ENCODE measurements around the gene HOXB6.

HOXB6 gene

DNA sequence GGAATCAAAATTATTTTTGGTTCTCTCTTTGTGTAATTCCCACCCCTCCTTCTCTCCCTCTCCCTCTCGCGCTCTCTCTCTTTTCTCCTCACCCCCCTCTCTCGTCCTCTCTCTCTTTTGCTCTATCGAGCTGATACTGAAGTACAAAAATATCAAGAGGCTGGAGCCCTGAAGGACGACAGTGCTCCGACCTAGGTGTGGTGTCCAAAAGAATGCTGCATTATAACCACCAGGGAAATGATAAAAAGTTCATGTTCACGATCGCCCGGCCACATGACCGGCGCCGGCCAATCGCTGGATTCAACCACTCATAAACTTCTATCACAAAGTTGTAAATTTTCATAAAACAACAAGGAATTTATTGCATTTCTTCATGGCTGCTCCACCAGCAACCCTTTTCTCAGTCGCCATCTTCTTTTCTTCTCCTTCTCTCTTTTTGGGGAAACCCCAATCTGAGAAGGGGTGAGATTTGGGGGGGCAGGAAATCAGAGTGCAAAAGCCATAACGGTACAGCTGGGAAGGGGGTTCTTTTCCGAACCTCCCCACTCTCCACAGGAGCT is at the start of gene HOXB6:
Gene HOXB6, minus strand, starts transcription at position 217 of the 560 bp plus-strand sequence. CDS start 6,836 bp downstream, outside the sequence.
- no peak for DNase-seq

DNA sequence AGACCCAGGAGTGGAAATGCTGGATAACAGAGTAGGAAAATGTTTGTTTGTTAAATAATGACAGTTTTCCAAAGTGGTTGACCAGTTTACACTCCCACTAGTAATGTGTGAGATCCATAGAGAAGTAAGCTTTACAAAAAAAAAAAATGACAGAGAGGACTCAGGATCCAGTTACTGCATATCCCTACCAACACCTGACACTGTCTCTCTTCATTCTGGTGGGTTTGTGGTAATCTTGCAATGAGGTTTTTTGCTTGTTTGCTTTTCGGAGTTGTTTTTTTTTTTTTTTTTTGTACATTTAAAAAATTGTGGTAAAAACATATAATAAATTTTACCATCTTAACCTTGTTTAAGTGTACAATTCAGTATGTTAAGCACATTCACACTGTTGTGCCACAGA is 45.0 kb upstream of the HOXB6 start:
- no peak for DNase-seq

DNA sequence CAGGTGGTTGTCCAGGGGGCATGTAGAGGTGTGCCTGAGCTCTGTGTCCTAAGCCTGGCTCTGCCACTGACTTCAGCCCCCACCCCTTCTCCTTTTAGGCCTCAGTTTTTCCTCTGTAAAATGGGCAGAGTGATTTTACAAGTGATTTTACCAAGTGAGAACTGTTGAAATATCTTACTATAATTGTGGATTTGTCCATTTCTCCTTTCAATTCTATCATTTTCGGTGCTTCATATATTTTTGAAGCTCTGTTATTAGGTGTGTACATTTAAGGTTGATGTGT is 43.1 kb upstream of the HOXB6 start:
- no peak for DNase-seq

DNA sequence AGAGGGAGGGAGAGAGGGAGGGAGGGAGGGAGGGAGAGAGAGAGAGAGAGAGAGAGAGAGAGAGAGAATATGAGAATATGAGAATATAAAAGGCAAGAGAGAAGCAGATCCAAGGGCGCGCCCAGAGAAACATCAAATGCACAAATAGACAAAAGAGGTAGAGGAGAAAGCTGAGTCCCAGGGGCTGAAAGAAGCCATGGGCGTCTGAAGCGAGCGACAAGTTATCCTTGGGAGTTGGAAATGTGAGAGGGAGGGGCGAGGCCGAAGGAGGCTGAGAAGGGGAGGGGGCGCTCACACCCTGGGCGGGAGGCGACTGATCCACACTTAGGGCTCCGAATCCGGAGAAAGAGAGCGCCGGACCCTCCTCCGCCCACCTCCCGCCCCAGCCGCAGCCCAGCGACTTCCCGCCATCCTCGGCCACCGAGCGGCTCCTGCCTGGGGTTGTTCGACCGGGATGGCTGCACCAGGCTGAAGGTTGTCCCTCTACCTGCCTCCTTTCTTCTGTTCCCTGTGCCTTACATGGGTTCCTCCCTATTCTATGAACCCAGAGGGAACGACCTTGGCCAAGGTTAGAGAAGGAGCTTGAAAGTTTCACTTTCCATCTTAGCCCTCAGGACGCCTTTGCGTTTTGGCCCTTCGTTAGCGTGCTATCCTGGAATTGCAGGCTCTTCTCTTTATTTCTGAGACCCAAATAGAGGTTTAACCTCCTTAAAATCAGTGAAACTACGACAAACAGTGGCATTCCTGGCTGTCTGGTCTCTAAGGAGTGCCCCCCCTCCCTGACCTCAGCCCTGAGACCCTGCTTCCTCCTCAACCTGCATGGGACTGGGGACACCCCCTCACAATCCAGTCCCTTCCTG is 42.5 kb upstream of the HOXB6 start:
- no peak for DNase-seq

DNA sequence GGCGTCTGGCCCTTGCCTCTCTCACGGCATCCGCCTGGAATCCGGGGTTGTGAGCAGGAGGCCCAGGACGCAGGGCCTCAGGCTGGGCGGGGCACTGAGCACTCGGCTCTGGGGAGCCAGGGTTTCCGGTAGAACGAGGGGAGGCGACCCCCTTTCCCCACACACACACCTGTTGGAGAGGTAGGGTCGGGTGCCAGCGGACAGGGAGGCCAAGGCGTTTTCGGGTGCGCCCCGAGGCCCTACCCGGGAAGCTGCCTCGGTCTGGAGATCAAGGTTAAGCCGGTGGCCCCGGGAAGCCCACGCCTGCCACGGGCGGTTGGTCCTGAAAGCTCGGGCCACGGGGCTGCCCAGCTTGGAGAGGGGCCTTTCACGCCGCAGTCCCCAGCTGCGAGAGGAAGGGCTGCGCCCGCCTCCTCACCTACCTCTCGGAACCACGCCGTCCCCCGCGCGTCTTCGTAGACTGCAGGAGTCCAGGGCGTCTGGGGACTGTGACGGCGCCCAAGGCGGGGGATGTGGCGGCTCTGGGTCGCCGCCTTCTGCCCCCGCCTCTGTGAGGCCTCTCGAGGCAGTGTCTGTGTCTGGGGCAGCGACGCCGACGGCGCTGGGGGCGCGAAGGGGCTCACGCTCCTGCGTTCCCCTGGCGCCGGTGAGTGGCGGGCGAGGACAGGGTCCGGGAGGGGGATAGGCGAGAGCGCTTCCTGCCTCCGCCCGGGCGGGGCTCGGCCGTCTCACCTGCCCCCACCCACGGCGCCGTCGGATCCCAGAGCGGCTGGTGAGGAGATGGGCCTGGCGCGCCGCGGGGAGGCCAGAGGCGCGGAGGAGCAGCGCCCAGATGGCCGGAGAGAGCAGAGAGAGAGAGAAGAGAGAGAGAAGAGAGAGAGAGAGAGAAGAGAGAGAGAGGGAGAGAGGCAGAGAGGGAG is 41.7 kb upstream of the HOXB6 start:
- DNase-seq = peak; percentile 32

DNA sequence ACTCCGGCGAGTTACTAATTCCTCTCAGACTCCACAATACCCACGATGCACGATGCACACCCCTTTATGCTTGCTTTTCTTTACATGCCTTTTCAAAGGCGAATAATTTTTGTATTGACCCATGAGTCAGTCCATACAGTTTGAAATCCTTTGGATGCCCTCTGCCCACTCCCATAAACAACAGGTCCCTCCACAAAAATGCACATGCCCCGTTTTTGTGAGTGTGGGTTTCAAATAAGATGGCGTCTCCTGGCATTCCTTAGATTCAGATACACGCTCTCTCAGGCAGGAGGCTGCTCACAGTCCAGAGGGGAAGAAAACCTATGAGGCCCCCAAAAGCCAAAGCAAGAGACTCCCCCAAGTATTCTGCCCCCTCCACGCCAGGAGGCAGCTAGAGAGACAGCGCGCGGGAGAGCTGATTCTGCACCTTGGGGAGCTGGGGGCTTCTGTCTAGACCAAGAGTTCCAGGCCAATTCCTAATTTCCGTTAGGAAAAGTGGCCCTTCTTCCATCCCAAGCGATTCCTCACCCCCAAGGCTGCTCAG is 40.9 kb upstream of the HOXB6 start:
- no peak for DNase-seq

DNA sequence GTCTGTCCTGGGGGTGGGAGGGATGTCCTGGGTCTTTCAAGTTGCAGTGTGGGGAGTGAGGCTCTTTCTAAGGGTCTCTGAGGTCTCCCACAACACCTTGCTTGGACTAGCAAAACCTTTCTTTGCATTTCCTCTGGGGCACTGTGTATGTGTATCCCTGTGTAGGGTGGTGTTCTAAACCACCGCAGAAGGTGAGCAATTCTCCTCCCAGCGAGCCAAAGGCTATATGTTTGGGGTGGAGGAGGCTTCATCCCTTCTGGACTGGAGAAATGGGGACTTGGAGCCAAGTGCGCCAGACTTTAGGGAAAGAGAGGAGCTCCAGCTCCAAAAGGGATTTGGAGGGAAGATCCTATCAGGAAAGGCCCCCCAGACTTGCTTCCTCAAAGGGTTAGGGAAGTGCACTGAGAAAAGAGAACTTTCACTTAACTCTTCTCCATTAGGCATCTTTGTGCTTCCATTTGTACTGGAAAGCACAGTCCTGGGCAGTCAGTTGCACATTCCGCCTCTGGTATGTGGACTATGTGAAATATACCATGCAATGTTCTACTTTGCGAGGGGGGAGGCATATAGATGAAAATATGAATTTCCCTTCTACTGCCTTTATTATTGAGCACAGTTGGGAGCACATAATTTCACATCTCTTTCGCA is 40.2 kb upstream of the HOXB6 start:
- DNase-seq = no peak

DNA sequence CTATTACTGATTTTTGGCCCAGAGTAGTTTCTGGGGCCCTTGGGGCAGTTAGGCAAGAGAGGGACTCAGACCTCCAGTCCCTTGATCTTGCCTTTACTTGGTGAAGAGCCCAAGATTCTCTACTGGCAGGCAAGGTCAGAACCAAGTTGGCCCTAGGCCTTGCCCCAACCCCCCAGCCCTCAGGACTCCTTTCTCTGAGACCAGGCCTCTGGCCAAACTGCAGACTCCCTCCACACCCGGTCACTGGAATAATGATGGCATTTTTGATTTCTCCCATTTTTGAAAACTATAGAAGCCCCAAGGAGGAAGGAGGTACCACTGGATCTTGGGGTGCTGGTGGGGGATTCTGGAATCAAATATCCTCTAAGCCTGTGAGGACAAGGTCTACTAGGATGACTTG is 39.4 kb upstream of the HOXB6 start:
- DNase-seq = no peak

DNA sequence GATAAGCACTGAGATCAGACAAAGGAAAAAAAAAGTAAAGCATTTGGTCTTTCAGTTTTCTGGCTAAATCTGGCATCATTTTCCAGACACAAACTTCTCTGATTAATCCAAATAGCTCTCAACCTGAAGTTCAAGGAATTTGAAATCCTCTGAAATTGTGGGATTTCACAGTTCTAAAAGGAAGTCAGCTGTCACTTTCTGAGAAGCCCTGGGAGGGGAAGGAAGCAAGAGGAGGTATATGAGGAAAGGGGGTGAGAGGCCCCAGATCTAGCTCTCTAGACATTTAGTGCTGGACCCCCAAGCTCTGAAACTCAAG is 38.9 kb upstream of the HOXB6 start:
- no peak for DNase-seq

DNA sequence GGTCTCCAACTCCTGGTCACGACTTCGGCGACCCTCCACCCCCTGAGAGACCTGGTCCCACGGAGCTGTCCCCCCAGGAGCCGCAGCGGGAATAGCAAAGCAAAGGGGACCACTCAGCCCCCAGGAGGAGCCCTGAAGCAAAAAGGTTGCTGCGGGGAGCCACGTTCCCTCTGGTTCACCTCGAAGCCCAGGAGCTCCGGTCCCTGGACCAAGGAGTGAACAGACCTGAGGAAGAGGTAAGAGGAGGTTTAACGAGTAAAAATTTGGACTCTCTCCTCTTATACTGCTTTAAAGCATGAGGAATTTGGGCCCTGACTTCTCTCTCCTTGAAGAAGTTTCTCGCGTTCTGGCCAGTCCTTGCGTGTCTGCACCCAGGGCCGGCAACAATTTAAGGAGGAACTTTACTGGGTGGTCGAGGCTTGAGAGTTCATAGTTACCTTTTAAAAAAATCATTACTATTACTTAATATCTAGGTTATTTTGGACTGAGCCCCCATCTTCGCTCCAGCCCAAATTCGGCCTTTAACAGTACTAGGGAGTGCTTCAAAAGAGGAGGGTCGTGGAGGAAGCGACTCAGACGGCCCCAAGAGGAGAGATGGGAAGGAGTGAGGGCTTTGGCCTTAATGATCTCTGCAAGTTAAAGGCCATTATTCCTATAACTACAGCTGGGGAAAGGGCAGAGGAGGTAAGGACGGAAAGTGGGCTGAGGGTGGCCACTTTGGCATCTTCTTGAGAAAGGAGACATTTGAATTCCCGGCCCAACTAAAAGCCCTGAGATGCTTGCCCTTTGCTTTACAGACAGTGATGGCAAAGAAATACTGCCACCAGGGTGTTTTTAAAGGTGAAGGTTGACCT is 38.3 kb upstream of the HOXB6 start:
- no peak for DNase-seq

DNA sequence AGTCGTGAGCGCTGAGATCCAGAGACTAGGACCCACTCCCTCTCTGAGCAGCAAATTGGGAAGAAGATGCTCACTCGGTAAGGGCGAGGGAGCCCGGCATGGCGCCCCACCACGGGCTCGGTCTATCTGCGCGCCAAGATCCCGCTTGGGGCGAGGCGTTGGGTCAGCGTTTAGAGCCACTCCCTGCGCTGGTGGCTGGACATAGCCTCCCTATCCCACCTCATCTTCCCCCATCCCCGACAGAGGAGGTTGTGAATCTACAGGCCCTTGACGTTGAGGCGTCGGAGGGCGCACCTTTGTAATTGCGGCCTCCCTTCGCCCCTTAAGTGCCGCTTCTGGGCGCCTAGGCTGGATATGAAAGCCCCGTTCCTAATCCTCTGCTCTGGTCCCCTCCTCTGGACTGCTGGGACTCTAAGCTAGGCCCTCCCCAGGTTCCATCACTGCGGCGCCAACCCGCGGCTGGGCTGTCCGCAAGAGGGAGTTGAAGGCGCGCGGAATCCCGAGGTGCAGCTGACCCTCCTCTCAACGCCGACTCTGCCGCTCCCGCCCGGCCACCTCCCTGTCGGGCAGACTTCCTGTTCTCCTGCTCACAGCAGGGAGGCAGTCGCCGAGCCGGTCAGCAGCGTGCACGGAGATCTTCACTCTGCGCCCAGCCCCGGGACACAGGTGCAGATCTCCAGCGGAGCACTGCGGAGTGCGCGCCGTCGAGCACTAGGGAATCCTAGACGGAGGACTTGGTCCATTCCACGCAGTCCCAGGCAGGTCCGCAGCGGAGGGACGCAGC is 37.5 kb upstream of the HOXB6 start:
- DNase-seq = no peak

DNA sequence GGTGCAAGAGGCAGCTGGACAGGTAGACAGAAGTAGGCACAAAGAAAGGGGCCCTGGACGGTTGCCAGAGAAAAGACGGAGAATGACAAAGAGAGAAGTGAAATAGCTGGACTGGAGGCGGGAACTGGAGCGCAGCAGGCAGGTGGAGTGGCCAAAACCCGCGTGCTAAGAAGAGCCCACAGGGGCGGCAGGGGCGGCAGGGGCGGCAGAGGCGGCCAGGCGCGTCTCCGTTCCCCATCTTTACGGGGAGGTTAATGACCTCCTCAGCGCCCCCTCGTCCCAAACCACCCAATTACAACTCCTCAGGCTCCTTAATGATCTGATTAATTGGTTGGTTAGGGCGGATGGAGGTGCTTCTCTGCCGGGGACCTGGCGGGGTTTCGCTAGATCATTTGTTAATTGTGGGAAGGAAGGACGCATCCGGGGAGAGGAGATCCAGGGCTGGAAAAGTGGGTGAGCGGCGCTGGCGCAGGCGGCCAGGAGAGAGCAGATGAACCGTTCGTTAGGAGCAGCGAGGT is 36.8 kb upstream of the HOXB6 start:
- no peak for DNase-seq

DNA sequence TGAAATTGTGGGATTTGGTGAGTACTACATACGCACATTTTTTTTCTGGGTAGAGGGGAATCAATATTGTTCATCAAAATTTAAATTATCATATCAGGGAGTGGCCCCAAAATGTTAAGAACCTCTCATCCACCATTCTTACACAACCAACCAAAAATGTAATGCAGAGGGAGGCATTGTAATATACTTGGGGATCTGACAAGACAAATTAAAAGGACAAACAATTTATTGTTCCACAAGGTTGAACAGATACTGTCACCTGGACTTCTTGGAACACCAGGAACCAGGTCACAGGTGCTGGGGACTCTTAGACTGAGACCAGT is 36.0 kb upstream of the HOXB6 start:
- DNase-seq = no peak

DNA sequence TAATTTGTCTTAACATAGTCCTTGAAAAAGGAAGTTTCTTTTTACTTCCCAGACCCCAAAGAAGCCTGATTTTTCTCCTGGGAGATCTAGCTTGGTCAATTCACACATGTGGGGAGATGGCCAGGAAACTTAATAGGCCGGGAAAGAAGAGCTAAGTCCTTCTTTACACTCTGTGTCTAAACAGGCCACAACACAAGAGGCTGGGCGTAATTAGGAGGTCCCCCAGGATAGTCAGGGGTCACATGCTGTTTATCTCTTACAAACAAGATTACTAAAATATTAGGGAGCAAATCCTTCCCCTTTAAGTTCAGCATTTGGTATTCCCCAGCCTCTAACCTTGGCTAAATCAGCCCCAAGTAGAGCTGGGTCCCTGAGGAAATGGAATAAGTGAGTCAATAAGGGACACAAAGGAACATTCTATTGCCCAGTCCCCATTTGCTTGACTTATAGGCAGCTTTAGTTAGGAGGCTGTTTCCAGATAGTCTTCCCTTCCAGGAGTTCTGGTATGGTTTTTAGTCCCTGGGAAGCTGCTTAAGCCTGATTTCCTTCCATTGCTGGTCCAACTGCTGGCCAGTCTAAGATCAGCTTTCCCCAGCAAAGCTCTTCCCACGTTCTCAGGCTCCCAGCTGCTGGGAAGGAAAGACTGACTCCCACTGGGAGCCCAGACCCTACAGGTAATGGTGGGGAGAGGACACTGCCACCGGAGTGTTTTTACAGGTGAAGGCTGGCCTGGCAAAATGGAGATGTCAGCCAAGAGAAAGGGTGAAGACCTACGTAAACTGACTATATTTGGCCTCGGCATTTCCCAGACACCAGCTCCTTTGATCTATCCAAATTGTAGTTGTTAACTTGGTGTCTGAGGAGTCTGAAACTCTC is 35.4 kb upstream of the HOXB6 start:
- no peak for DNase-seq

DNA sequence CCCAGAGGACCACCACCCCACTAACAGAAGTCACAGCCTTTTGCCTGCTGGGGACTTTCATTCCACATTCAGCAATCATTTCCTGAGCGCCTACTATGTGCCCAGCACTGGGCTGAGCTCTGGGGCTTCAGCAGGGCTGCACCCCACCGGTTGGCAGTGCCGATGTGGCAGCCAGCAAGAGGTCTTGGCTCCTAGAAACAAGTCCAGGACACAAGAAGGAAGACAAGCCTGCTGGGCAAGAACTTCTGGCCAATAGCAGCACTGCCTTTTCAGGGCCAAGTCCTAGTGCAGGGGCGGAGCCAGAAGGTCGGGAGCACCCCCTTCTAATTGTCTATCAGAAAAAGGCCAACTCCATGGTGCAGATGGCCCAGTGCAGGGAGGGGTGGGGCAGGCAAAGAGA is 34.4 kb upstream of the HOXB6 start:
- DNase-seq = no peak

DNA sequence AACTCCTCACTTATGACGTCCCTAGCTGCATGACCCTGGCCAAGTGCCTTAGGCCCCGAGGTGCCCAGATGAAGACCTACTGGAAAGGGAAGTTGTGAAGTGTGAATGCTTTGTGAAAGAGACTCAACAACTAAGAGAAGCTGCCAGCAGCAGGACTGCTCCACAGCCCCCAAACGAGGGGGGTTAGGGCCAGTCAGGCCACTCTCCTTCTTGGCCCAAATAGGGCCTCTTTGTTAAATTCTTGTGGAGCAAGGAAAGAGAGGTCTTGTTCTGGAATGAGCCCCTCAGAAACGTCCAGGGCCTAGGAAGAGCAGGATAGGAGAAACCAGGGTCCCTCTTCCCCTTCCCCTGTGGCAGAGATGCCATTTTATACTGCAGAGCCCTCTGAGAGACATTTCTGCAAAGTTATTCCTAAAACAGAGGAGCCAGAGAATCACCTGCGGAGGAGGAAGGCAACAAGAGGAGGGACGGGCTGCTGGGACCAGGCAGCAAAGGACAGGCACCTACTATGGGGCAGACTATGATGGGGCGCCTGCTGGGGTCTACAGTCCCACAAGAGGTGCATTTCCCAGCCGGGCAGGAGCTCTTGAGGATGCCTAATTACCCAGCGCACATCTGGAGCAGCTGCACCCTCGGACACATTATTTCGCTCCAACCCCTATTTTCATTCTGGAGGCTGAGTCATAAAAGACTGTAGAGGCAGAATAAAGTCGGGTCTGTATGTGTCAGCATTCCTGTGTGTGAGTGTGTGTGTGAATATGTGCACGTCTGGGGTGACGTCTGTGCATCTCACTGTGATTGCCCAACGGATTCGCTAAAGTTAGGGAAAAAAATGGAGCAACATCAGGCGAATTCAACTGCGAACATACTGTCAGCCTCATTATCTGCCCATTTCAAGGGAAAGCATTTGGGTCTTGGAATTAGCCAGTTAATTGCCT is 32.8 kb upstream of the HOXB6 start:
- no peak for DNase-seq

DNA sequence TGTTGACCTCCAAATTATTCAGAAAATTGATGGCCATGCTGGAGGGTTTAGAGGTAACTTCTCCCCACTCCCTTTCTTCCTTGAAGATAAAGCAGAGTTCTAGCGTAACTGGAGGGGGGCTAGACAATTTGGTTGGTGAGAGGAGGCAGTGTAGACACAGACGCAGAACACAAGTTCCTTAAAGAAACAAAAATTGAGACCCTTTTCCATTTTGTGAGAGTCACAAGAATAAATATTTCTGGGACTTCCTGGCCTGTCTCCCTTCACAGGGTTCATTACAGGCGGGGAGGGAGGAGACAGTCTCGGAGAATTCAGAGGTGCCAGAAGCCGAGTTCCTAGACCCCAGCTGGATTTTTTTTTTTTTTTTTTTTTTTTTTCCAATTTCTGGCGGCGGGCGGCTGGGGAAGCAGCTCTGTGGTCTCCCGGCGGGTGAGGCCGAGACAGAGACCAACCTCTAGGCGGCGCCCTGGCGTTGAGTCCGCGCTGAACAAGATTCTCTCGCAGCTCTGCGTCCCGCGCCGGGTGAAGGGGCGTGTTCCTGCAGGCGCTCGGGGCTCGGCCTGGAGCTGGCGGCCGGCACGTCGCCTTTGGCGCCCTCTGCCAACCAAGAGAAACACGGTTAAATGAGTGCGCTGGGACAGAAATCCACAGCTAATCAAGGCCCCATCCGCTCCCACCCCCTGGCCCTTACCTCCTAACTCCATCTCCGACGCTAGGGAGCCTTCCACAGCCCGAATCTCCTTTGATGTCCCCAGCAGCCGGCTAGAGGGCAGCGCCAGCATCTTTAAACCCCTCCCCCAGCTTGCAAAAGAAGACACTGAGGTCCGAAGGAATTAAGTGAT is 31.6 kb upstream of the HOXB6 start:
- peak; percentile 71 for DNase-seq
